SK-N-SH (cell line): ENCODE results near the gene RFFL. TPM values are rescaled to one million over a fixed set of nuclear protein-coding genes. Genes with fewer than 3 reads are reported as not detected.

Experiments
- CTCF ChIA-PET: fragments of 300-600, 350-600 bp; formaldehyde crosslinking; extraction: SDS; loops from one replicate; lab custom pipeline; 2021; lab: Yijun Ruan, JAX
- POLR2A ChIA-PET: fragments of 350-600 bp; sonication (Branson Sonifier 250); formaldehyde crosslinking; extraction: SDS; loops from one replicate; lab custom pipeline; 2020; ENCODE audit warnings: antibody characterized with exemption, inconsistent platforms; lab: Yijun Ruan, JAX
- DNase-seq: peaks from one replicate; pipeline ENCODE4 v3.0.0; 2012
- H2AFZ ChIP-seq: fragments of 200-600 bp; sonication (generic); 2 replicates; pipeline ENCODE4 v1.8.1; 2016; ENCODE audit warnings: antibody characterized with exemption, mild to moderate bottlenecking, low read depth
- H3F3A ChIP-seq: fragments of 200-600 bp; sonication (generic); replicated peaks from 2 replicates; pipeline ENCODE3; 2016; ENCODE audit warnings: antibody characterized with exemption, mild to moderate bottlenecking; ENCODE audit not compliant: insufficient read depth
- H3K27ac ChIP-seq, 2 experiments: fragments of 200-500 bp in 1 of 2; fragments of 200-600 bp in 1 of 2; sonication (Bioruptor generic) in 1 of 2; sonication (generic), shearing (Covaris generic) in 1 of 2; 2 replicates each; pipeline versions ENCODE4 v1.5.1 to v1.6.1; 2014 to 2016; ENCODE audit warnings: low read depth in 2 of 2, inconsistent platforms in 1 of 2, low read length in 1 of 2, mild to moderate bottlenecking in 1 of 2, mixed read lengths in 1 of 2
- H3K27me3 ChIP-seq: fragments of 200-600 bp; sonication (generic), shearing (Covaris generic); 2 replicates; pipeline ENCODE4 v1.6.1; 2016; ENCODE audit warnings: mixed run types; ENCODE audit not compliant: insufficient read depth
- H3K36me3 ChIP-seq, 2 experiments: fragments of 200-500 bp in 1 of 2; fragments of 200-600 bp in 1 of 2; sonication (Bioruptor generic) in 1 of 2; sonication (generic) in 1 of 2; replicated peaks in 1 of 2; 2 replicates each; pipeline versions ENCODE3 to v1.5.1; 2014 to 2016; ENCODE audit warnings: low read length in 1 of 2, mild to moderate bottlenecking in 1 of 2; ENCODE audit not compliant: insufficient read depth in 2 of 2, control insufficient read depth in 1 of 2
- H3K4me1 ChIP-seq, 2 experiments: fragments of 200-500 bp in 1 of 2; fragments of 200-600 bp in 1 of 2; sonication (Bioruptor generic) in 1 of 2; sonication (generic), shearing (Covaris generic) in 1 of 2; 2 replicates each; pipeline versions ENCODE4 v1.5.1 to v1.6.1; 2014 to 2016; ENCODE audit warnings: low read depth in 1 of 2, low read length in 1 of 2, mixed run types in 1 of 2; ENCODE audit not compliant: insufficient read depth in 2 of 2, control insufficient read depth in 1 of 2
- H3K4me2 ChIP-seq: fragments of 200-600 bp; sonication (generic), shearing (Covaris generic); 2 replicates; pipeline ENCODE4 v1.6.1; 2017; ENCODE audit warnings: mixed run types
- H3K4me3 ChIP-seq, 2 experiments: fragments of 200-500 bp in 1 of 2; fragments of 200-600 bp in 1 of 2; sonication (Bioruptor generic) in 1 of 2; sonication (generic), shearing (Covaris generic) in 1 of 2; 2 replicates each; pipeline versions ENCODE4 v1.5.1 to v1.8.1; 2014 to 2016; ENCODE audit warnings: low read depth in 2 of 2, inconsistent platforms in 1 of 2, low read length in 1 of 2, mild to moderate bottlenecking in 1 of 2, mixed read lengths in 1 of 2, moderate library complexity in 1 of 2
- H3K79me2 ChIP-seq: fragments of 200-600 bp; sonication (generic); 2 replicates; pipeline ENCODE4 v1.8.1; 2017; ENCODE audit warnings: mild to moderate bottlenecking; ENCODE audit not compliant: insufficient read depth
- H3K9ac ChIP-seq: fragments of 200-600 bp; sonication (generic); 2 replicates; pipeline ENCODE4 v1.6.1; 2017; ENCODE audit warnings: mixed run types
- H3K9me2 ChIP-seq: fragments of 200-600 bp; sonication (generic); 2 replicates; pipeline ENCODE4 v1.6.1; 2017; ENCODE audit warnings: mixed run types
- H3K9me3 ChIP-seq: fragments of 200-600 bp; sonication (generic); 2 replicates; pipeline ENCODE4 v1.6.1; 2017; ENCODE audit warnings: mixed run types, mild to moderate bottlenecking, moderate library complexity
- H4K20me1 ChIP-seq: fragments of 200-600 bp; sonication (generic); 2 replicates; pipeline ENCODE4 v1.6.1; 2017; ENCODE audit warnings: mild to moderate bottlenecking, mixed run types; ENCODE audit not compliant: insufficient read depth
- CHD2 ChIP-seq: fragments of 150-350 bp; IDR thresholded peaks from 2 replicates; pipeline ENCODE4 v1.6.1; 2018; ENCODE audit warnings: low read length; ENCODE audit not compliant: partially characterized antibody
- FOSL2 ChIP-seq: IDR thresholded peaks from 2 replicates; pipeline ENCODE4 v1.4.0; 2012; ENCODE audit warnings: low read depth, mild to moderate bottlenecking, moderate library complexity, borderline replicate concordance
- GATA2 ChIP-seq: sonication (generic); formaldehyde crosslinking; IDR thresholded peaks from 2 replicates; pipeline ENCODE4 v1.5.0; 2020; ENCODE audit warnings: mild to moderate bottlenecking, missing genetic modification reagents
- PBX3 ChIP-seq: IDR thresholded peaks from 2 replicates; pipeline ENCODE4; 2012
- POLR2AphosphoS5 ChIP-seq: IDR thresholded peaks from 2 replicates; pipeline ENCODE4 v1.6.1; 2012; ENCODE audit warnings: low read depth, low read length
- REST ChIP-seq: IDR thresholded peaks from 2 replicates; pipeline ENCODE4 v1.6.1; 2012; ENCODE audit warnings: mild to moderate bottlenecking, low read depth, low read length, moderate library complexity
- RFX5 ChIP-seq: IDR thresholded peaks from 2 replicates; pipeline ENCODE4 v1.6.1; 2012; ENCODE audit warnings: mild to moderate bottlenecking, improper control_type of control experiment, low read length
- RXRA ChIP-seq: IDR thresholded peaks from 2 replicates; pipeline ENCODE4 v1.4.0; 2012; ENCODE audit warnings: low read depth, mild to moderate bottlenecking, borderline replicate concordance
- SMC3 ChIP-seq: IDR thresholded peaks from 2 replicates; pipeline ENCODE4 v1.6.1; 2012; ENCODE audit warnings: low read depth, low read length, improper control_type of control experiment
- TCF12 ChIP-seq: IDR thresholded peaks from 2 replicates; pipeline ENCODE4 v1.4.0; 2012
- USF1 ChIP-seq: IDR thresholded peaks from 2 replicates; pipeline ENCODE4 v1.4.0; 2012; ENCODE audit warnings: low read depth, borderline replicate concordance
- WGBS: methylation state at CpG from one replicate; pipeline ENCODE4 v1.1.6; 2017; ENCODE audit warnings: low lambda C conversion rate; 5-methylcytosine and 5-hydroxymethylcytosine counted together
- polyA plus RNA-seq, 3 experiments: library from polyadenylated mRNA; depleted of rRNA; stranded (reverse); fragments of >200 nt; gene quantifications; 2 replicates each; pipeline ENCODE4 v1.2.3, GENCODE V29; 2012

Gene RFFL
- polyA plus RNA-seq, 1 of the 3 experiments (the other 2 are of a cell fraction), result 10.1 TPM

GRCh38 chr17:35016369-35016768 lies 47.1 kb downstream of the RFFL start:
- Histone ChIP-seq H2AFZ (no peak overlapping the region), H4K20me1 (no peaks in the 10 kb centered on the region), H3K4me2 (no peak overlapping the region), H3K9ac (no peak overlapping the region), H3F3A (peaks cover 3% of the 10 kb centered on the region), H3K4me3 (no peak overlapping the region)
- 100% methylated on average over 2 of the region's 4 CpGs for WGBS
- no peak for DNase-seq
- CTCF ChIA-PET, result interaction anchor here (1.5 kb wide), 1 partner anchor 596 kb away, joined by 3 read pairs; no protein-coding TSS in a partner anchor
- TF ChIP-seq TCF12 (no peak), CHD2 (no peak), RFX5 (no peak), RXRA (no peak), SMC3 (no peak), PBX3 (no peak)
- TF ChIP-seq, all 33 proteins: peak for 0
- Histone ChIP-seq H3K27ac (no peak overlapping the region), H3K27me3 (no peaks in the 10 kb centered on the region), H3K9me3 (no peaks in the 10 kb centered on the region), H3K79me2 (no peaks in the 10 kb centered on the region; the same call in 1 of the 2 replicates), H3K9me2 (no peaks in the 10 kb centered on the region), H3K36me3 (peaks cover 24 to 48% of the 10 kb centered on the region in 2 experiments), H3K4me1 (peaks cover 0 to 3% of the 10 kb centered on the region in 2 experiments; a peak in 1 of 4 replicates)
- POLR2A ChIA-PET, result no interaction called here

GRCh38 chr17:35011671-35012216 lies 51.8 kb downstream of the RFFL start:
- POLR2A ChIA-PET, result no interaction called here
- no peaks in the 10 kb centered on the region for H3K4me1 ChIP-seq
- H3F3A ChIP-seq, result no peaks in the 10 kb centered on the region
- no peak for DNase-seq
- 100% methylated on average over 1 of the region's 5 CpGs for WGBS
- no peaks in the 10 kb centered on the region for H3K9me3 ChIP-seq
- no peak overlapping the region for H3K27ac ChIP-seq
- no peak overlapping the region for H3K9ac ChIP-seq
- no peaks in the 10 kb centered on the region for H3K9me2 ChIP-seq
- H3K4me2 ChIP-seq, result no peak overlapping the region
- CTCF ChIA-PET, result no interaction called here
- H3K27me3 ChIP-seq, result no peaks in the 10 kb centered on the region
- TF ChIP-seq GATA2 (CRISPR knock-in tag), result no peak
- TF ChIP-seq CHD2, result no peak
- TF ChIP-seq SMC3, result no peak
- no peak for TF ChIP-seq FOSL2
- TF ChIP-seq USF1, result no peak
- TF ChIP-seq REST, result no peak
- TF ChIP-seq POLR2AphosphoS5, result no peak
- H3K36me3 ChIP-seq, result peaks cover 36 to 47% of the 10 kb centered on the region in 2 experiments
- no peak overlapping the region for H2AFZ ChIP-seq
- no peaks in the 10 kb centered on the region for H4K20me1 ChIP-seq
- no peak overlapping the region for H3K4me3 ChIP-seq
- no peaks in the 10 kb centered on the region for H3K79me2 ChIP-seq
